OCI-LY1 (cell line): ENCODE results near the gene CYB5B.

Experiments
- H2AFZ ChIP-seq: fragments of 200-600 bp; sonication (generic), shearing (Covaris generic); 2 replicates; pipeline ENCODE4 v1.6.0; 2014; ENCODE audit warnings: antibody characterized with exemption, mild to moderate bottlenecking, low read length
- H3F3A ChIP-seq: fragments of 200-600 bp; sonication (generic), shearing (Covaris generic); 2 replicates; pipeline ENCODE4 v1.6.0; 2014; ENCODE audit warnings: mild to moderate bottlenecking, antibody characterized with exemption, low read length, moderate library complexity; ENCODE audit not compliant: insufficient read depth
- H3K27ac ChIP-seq: fragments of 200-600 bp; sonication (generic); 2 replicates; pipeline ENCODE4 v1.5.1; 2014; ENCODE audit warnings: low read length, mixed run types, mild to moderate bottlenecking, low read depth; ENCODE audit not compliant: poor library complexity, severe bottlenecking
- H3K27me3 ChIP-seq: fragments of 200-600 bp; sonication (generic); 2 replicates; pipeline ENCODE4 v1.6.0; 2014; ENCODE audit warnings: antibody characterized with exemption, mild to moderate bottlenecking, low read length, moderate library complexity; ENCODE audit not compliant: insufficient read depth
- H3K36me3 ChIP-seq: fragments of 200-600 bp; sonication (generic); 2 replicates; pipeline ENCODE4 v1.6.1; 2014; ENCODE audit warnings: mild to moderate bottlenecking, antibody characterized with exemption, low read length, moderate library complexity, mixed read lengths; ENCODE audit not compliant: insufficient read depth
- H3K4me1 ChIP-seq: fragments of 200-600 bp; sonication (generic); 2 replicates; pipeline ENCODE4 v1.5.1; 2014; ENCODE audit warnings: mild to moderate bottlenecking, low read length, moderate library complexity; ENCODE audit not compliant: insufficient read depth, severe bottlenecking
- H3K4me2 ChIP-seq: fragments of 200-600 bp; sonication (generic), shearing (Covaris generic); 2 replicates; pipeline ENCODE4 v1.6.1; 2014; ENCODE audit warnings: low read length
- H3K4me3 ChIP-seq: fragments of 200-600 bp; sonication (generic); 2 replicates; pipeline ENCODE4 v1.5.1; 2014; ENCODE audit warnings: low read length, low read depth, mild to moderate bottlenecking, mixed read lengths; ENCODE audit not compliant: poor library complexity, severe bottlenecking
- H3K79me2 ChIP-seq: fragments of 200-600 bp; shearing (Covaris generic); 2 replicates; pipeline ENCODE4 v1.6.1; 2016; ENCODE audit warnings: mixed run types, low read length, mixed read lengths; ENCODE audit not compliant: insufficient read depth
- H3K9ac ChIP-seq: fragments of 200-600 bp; sonication (generic), shearing (Covaris generic); 2 replicates; pipeline ENCODE4 v1.6.1; 2014; ENCODE audit warnings: mild to moderate bottlenecking, low read length, mixed read lengths
- H3K9me2 ChIP-seq: fragments of 200-600 bp; sonication (generic), shearing (Covaris generic); 2 replicates; pipeline ENCODE4 v1.6.1; 2014; ENCODE audit warnings: low read depth, mild to moderate bottlenecking, low read length, mixed read lengths
- H3K9me3 ChIP-seq: fragments of 200-600 bp; shearing (Covaris generic); 2 replicates; pipeline ENCODE4 v1.6.1; 2014; ENCODE audit warnings: low read length, mixed read lengths
- H4K20me1 ChIP-seq: fragments of 200-600 bp; sonication (generic), shearing (Covaris generic); 2 replicates; pipeline ENCODE4 v1.6.0; 2016; ENCODE audit warnings: mild to moderate bottlenecking, low read length; ENCODE audit not compliant: insufficient read depth
- CTCF ChIP-seq: fragments of 200-600 bp; sonication (generic), shearing (Covaris generic); IDR thresholded peaks from 2 replicates; pipeline ENCODE4 v1.5.1; 2017; ENCODE audit warnings: mild to moderate bottlenecking, antibody characterized with exemption, low read length, moderate library complexity, mixed read lengths
- EZH2 ChIP-seq: fragments of 200-600 bp; sonication (generic), shearing (Covaris generic); IDR thresholded peaks from 2 replicates; pipeline ENCODE4 v1.8.0; 2017; ENCODE audit warnings: borderline replicate concordance, mixed run types, mild to moderate bottlenecking, antibody characterized with exemption, low read length, moderate library complexity, mixed read lengths

Gene CYB5B

DNA sequence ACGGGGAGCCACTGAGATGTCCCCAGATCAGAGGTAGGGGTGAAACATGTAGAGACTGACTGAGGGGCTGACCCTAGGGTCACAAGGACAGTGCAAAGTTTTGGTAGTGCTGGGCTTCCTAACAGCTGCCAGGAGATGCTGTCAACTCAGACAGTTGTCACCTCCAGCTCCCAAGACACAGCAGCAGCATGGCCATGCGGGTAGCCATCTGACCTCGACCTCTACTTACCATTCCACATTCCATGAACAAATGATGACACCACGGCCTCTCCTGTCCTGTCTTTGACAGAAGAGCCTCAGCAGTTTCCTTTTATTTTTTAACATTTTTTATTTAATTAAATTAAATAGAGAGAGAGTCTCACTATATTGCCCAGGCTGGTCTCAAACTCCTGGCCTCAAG is 76.1 kb downstream of the CYB5B start:
- H3K4me1 ChIP-seq: no peaks in the 10 kb centered on the region
- H2AFZ ChIP-seq: no peak overlapping the region
- H3F3A ChIP-seq: no peaks in the 10 kb centered on the region
- H3K9ac ChIP-seq: no peak overlapping the region
- no peak overlapping the region for H3K4me2 ChIP-seq
- H3K9me2 ChIP-seq: no peaks in the 10 kb centered on the region
- H4K20me1 ChIP-seq: no peaks in the 10 kb centered on the region
- no peak overlapping the region for H3K27ac ChIP-seq
- H3K4me3 ChIP-seq: no peak overlapping the region
- H3K27me3 ChIP-seq: no peaks in the 10 kb centered on the region
- TF ChIP-seq EZH2 (no peak), CTCF (no peak)
- H3K79me2 ChIP-seq: no peaks in the 10 kb centered on the region
- no peaks in the 10 kb centered on the region for H3K9me3 ChIP-seq
- H3K36me3 ChIP-seq: no peaks in the 10 kb centered on the region

DNA sequence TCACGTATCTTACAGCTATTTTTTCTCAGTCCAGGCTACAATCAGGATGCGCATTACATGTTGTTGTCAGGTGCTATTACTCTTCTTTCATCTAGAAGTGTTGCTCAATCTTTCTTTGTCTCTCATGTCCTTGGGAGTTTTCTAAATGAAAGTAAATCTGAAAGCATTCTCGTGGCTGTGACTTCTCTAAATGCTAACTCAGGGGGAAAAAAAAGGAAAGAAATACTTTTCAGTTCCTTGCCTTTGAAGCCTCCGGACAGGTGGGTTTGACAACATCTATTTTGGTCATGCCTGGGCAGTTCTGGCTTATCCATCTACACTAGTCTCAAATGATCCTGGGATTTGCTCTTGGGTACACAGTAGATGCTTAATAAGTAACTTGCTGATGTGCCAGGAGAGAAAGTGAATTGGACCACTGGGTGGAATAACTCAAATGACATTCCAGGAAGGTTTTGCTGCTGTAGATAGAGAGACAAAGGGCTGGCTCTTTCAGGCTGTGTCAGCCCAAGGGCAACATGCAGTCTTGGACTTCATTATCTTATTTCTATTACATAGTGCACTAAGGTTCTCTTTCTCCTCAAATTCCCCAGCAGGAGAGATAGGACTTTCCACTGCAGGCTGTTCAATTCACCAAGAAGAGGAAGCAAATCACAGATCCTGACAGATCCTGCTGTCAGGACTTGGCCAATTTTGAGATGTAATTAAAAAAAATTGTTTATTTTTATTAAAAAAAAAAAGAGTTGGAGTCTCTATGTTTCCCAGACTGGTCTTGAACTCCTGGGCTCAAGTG is 77.7 kb downstream of the CYB5B start:
- Histone ChIP-seq H3K27me3 (no peaks in the 10 kb centered on the region), H4K20me1 (no peaks in the 10 kb centered on the region), H3K4me1 (no peaks in the 10 kb centered on the region), H3K27ac (no peak overlapping the region), H3K79me2 (no peaks in the 10 kb centered on the region), H3F3A (no peaks in the 10 kb centered on the region), H3K4me2 (no peak overlapping the region), H3K4me3 (no peak overlapping the region), H3K9me3 (no peaks in the 10 kb centered on the region), H2AFZ (no peak overlapping the region), H3K9me2 (no peaks in the 10 kb centered on the region), H3K9ac (no peak overlapping the region), H3K36me3 (no peaks in the 10 kb centered on the region)
- TF ChIP-seq CTCF (no peak), EZH2 (no peak)

GRCh38 chr16:69503244-69503643 is 78.8 kb downstream of the CYB5B start:
- Histone ChIP-seq H3K9ac (no peak overlapping the region), H3K9me3 (no peaks in the 10 kb centered on the region), H3K4me2 (no peak overlapping the region), H3F3A (no peaks in the 10 kb centered on the region), H2AFZ (no peak overlapping the region), H3K79me2 (no peaks in the 10 kb centered on the region), H3K4me3 (no peak overlapping the region), H3K36me3 (no peaks in the 10 kb centered on the region), H3K4me1 (no peaks in the 10 kb centered on the region), H3K9me2 (no peaks in the 10 kb centered on the region), H3K27me3 (no peaks in the 10 kb centered on the region), H3K27ac (no peak overlapping the region), H4K20me1 (no peaks in the 10 kb centered on the region)
- TF ChIP-seq CTCF: no peak
- TF ChIP-seq EZH2: no peak
